ENCODE data around the gene PDCD1. TPM values are rescaled to one million over a fixed set of nuclear protein-coding genes. Genes with fewer than 3 reads are reported as not detected.
"Not testable (repeated sequence)": the region's sequence is repeated elsewhere in the genome, so short reads cannot be mapped to it uniquely, and the experiment has no call there.

The PDCD1 gene
- total RNA-seq, 1 experiment from 2014 or later: not detected

- intact Hi-C loops (cut with micrococcal nuclease; ENCODE audit: unreplicated experiment): no loop called here
- no peak overlapping the region for H3K4me3 Mint-ChIP-seq (ENCODE audit: low read depth, unreplicated experiment)
- no peak overlapping the region for H3K27ac Mint-ChIP-seq (ENCODE audit: unreplicated experiment)
- TF ChIP-seq CTCF (IDR thresholded peaks at IDR 0.05; ENCODE audit: unreplicated experiment): no peak
- no TSS peak for BruUV-seq (replicated peaks)
- H3K27me3 Mint-ChIP-seq (ENCODE audit: unreplicated experiment): peaks cover 55% of the 10 kb centered on the region
- CTCF ChIA-PET: no interaction called here
- peaks cover 16% of the 10 kb centered on the region for H3K9me3 Mint-ChIP-seq (ENCODE audit: low read depth, unreplicated experiment)
- peaks cover 16% of the 10 kb centered on the region for H3K36me3 Mint-ChIP-seq (ENCODE audit: insufficient read depth, unreplicated experiment)
- no peak for DNase-seq
- peaks cover 8% of the 10 kb centered on the region for H3K4me1 Mint-ChIP-seq (ENCODE audit: low read depth, unreplicated experiment)
Measured at GRCh38 chr2:241820625-241821384, 37.9 kb downstream of the PDCD1 start.

- H3K27ac Mint-ChIP-seq (ENCODE audit: unreplicated experiment); BruUV-seq (replicated peaks); intact Hi-C loops (cut with micrococcal nuclease; ENCODE audit: unreplicated experiment); H3K4me3 Mint-ChIP-seq (ENCODE audit: low read depth, unreplicated experiment); DNase-seq; H3K4me1 Mint-ChIP-seq (ENCODE audit: low read depth, unreplicated experiment); CTCF ChIA-PET: not testable (repeated sequence)
- Mint-ChIP-seq H3K36me3 (ENCODE audit: insufficient read depth, unreplicated experiment) (peaks cover 16% of the 10 kb centered on the region), H3K27me3 (ENCODE audit: unreplicated experiment) (peaks cover 55% of the 10 kb centered on the region), H3K9me3 (ENCODE audit: low read depth, unreplicated experiment) (peaks cover 16% of the 10 kb centered on the region)
Measured at GRCh38 chr2:241819947-241820624, 38.6 kb downstream of the PDCD1 start.

- no TSS peak for BruUV-seq (replicated peaks)
Measured at GRCh38 chr2:241818943-241819270, 39.8 kb downstream of the PDCD1 start.

GRCh38 chr2:241818229-241818942 is 40.3 kb downstream of the PDCD1 start:
- BruUV-seq (replicated peaks): no TSS peak
- CTCF ChIA-PET: no interaction called here
- no peak overlapping the region for H3K27ac Mint-ChIP-seq (ENCODE audit: unreplicated experiment)
- H3K9me3 Mint-ChIP-seq (ENCODE audit: low read depth, unreplicated experiment): peaks cover 10% of the 10 kb centered on the region
- H3K36me3 Mint-ChIP-seq (ENCODE audit: insufficient read depth, unreplicated experiment): peaks cover 7% of the 10 kb centered on the region
- no peak overlapping the region for H3K4me3 Mint-ChIP-seq (ENCODE audit: low read depth, unreplicated experiment)
- intact Hi-C loops (cut with micrococcal nuclease; ENCODE audit: unreplicated experiment): no loop called here
- peaks cover 2% of the 10 kb centered on the region for H3K4me1 Mint-ChIP-seq (ENCODE audit: low read depth, unreplicated experiment)
- no peak for DNase-seq
- TF ChIP-seq CTCF (IDR thresholded peaks at IDR 0.05; ENCODE audit: unreplicated experiment): no peak
- H3K27me3 Mint-ChIP-seq (ENCODE audit: unreplicated experiment): peaks cover 49% of the 10 kb centered on the region

More at GRCh38 chr2:241818943-241819270, 39.8 kb downstream of the PDCD1 start:
- peaks cover 12% of the 10 kb centered on the region for H3K36me3 Mint-ChIP-seq (ENCODE audit: insufficient read depth, unreplicated experiment)
- intact Hi-C loops (cut with micrococcal nuclease; ENCODE audit: unreplicated experiment): no loop called here
- H3K4me1 Mint-ChIP-seq (ENCODE audit: low read depth, unreplicated experiment): peaks cover 7% of the 10 kb centered on the region
- TF ChIP-seq CTCF (IDR thresholded peaks at IDR 0.05; ENCODE audit: unreplicated experiment): no peak
- H3K4me3 Mint-ChIP-seq (ENCODE audit: low read depth, unreplicated experiment): no peak overlapping the region
- no peak for DNase-seq
- H3K9me3 Mint-ChIP-seq (ENCODE audit: low read depth, unreplicated experiment): peaks cover 16% of the 10 kb centered on the region
- H3K27ac Mint-ChIP-seq (ENCODE audit: unreplicated experiment): no peak overlapping the region
- CTCF ChIA-PET: no interaction called here
- H3K27me3 Mint-ChIP-seq (ENCODE audit: unreplicated experiment): peaks cover 54% of the 10 kb centered on the region

GRCh38 chr2:241817821-241818215 is 40.9 kb downstream of the PDCD1 start:
- DNase-seq; H3K4me3 Mint-ChIP-seq (ENCODE audit: low read depth, unreplicated experiment); H3K36me3 Mint-ChIP-seq (ENCODE audit: insufficient read depth, unreplicated experiment); H3K9me3 Mint-ChIP-seq (ENCODE audit: low read depth, unreplicated experiment); H3K4me1 Mint-ChIP-seq (ENCODE audit: low read depth, unreplicated experiment); BruUV-seq (replicated peaks); H3K27ac Mint-ChIP-seq (ENCODE audit: unreplicated experiment); intact Hi-C loops (cut with micrococcal nuclease; ENCODE audit: unreplicated experiment); CTCF ChIA-PET: not testable (repeated sequence)
- H3K27me3 Mint-ChIP-seq (ENCODE audit: unreplicated experiment): peaks cover 44% of the 10 kb centered on the region

Data from Calu3 (cell line).